K562 (cell line): ENCODE data around the gene NOLC1. TPM values are rescaled to one million over a fixed set of nuclear protein-coding genes. Genes with fewer than 3 reads are reported as not detected.
A peak's percentile ranks its signal among the peaks of the same experiment; 100 is the strongest.

Experiments
- ATAC-seq: fragments of 200-7000 bp; cut with Tn5 transposase; 3 replicates; pipeline ENCODE4 v1.9.1; 2020; ENCODE audit warnings: moderate library complexity
- BruUV-seq: library from RNA; stranded (reverse); fragments of 400-500 nt; replicated peaks from 2 replicates; lab custom pipeline; 2021; lab: Mats Ljungman, UMichigan
- CTCF ChIA-PET: fragments of 300-600 bp; formaldehyde crosslinking; extraction: SDS; loops from one replicate; lab custom pipeline; 2021; ENCODE audit warnings: low intra/inter-chr PET ratio; lab: Yijun Ruan, JAX
- POLR2A ChIA-PET: fragments of 300-600, 350-650 bp; sonication (Branson Sonifier 250); formaldehyde crosslinking; extraction: SDS; loops from one replicate; lab custom pipeline; 2021; ENCODE audit warnings: antibody characterized with exemption, inconsistent platforms; lab: Yijun Ruan, JAX
- DNase-seq, 4 experiments: peaks; one replicate each; pipeline versions ENCODE4 v3.0.0 to v3.0.0-alpha.2; 2011 to 2018; ENCODE audit warnings: low spot score in 3 of 4, mixed read lengths in 3 of 4; ENCODE audit errors: extremely low read depth in 1 of 4
- FAIRE-seq: peaks from 2 replicates; lab custom pipeline; 2011; peaks lifted over from hg19 to GRCh38; lab: Jason Lieb, UNC
- H2AFZ ChIP-seq: 2 replicates; pipeline ENCODE4 v1.6.0; 2011; ENCODE audit warnings: low read depth, low read length, control low read depth, inconsistent platforms
- H3K27ac ChIP-seq: fragments of 200-600 bp; 3 replicates; pipeline ENCODE4 v1.8.0; 2011; ENCODE audit warnings: low read depth, mild to moderate bottlenecking, control low read depth, inconsistent platforms, low read length, moderate library complexity, mixed read lengths; ENCODE audit errors: extremely low read depth
- H3K27me3 ChIP-seq, 2 experiments: fragments of 300-600 bp in 1 of 2; 2 replicates in 1 of 2; 3 replicates in 1 of 2; pipeline versions ENCODE4 v1.6.0 to v1.8.0; 2011; ENCODE audit warnings: inconsistent platforms in 2 of 2, low read length in 2 of 2, mild to moderate bottlenecking in 1 of 2, mixed read lengths in 1 of 2, moderate library complexity in 1 of 2; ENCODE audit not compliant: control insufficient read depth in 2 of 2, insufficient read depth in 2 of 2
- H3K36me3 ChIP-seq: fragments of 300-600 bp; 3 replicates; pipeline ENCODE4 v1.8.0; 2011; ENCODE audit warnings: mild to moderate bottlenecking, low read length, inconsistent platforms; ENCODE audit not compliant: control insufficient read depth, insufficient read depth
- H3K4me1 ChIP-seq, 2 experiments: fragments of 200-600 bp in 1 of 2; replicated peaks in 1 of 2; 2 replicates in 1 of 2; 3 replicates in 1 of 2; pipeline versions ENCODE4 v1.5.1 to v1.8.0; 2011; ENCODE audit warnings: inconsistent platforms in 2 of 2, low read length in 2 of 2, mild to moderate bottlenecking in 1 of 2, mixed read lengths in 1 of 2, moderate library complexity in 1 of 2; ENCODE audit not compliant: control insufficient read depth in 2 of 2, insufficient read depth in 2 of 2
- H3K4me2 ChIP-seq: 2 replicates; pipeline ENCODE4 v1.6.1; 2011; ENCODE audit warnings: low read length, control low read depth, inconsistent platforms, mixed read lengths; ENCODE audit not compliant: insufficient read depth
- H3K4me3 ChIP-seq: fragments of 200-600 bp; sonication (generic), shearing (Covaris generic); 2 replicates; pipeline ENCODE4 v1.5.1; 2016; ENCODE audit warnings: control low read depth, inconsistent platforms
- H3K79me2 ChIP-seq: fragments of 200-600 bp; 3 replicates; pipeline ENCODE4 v1.8.0; 2011; ENCODE audit warnings: low read length, inconsistent platforms; ENCODE audit not compliant: control insufficient read depth, insufficient read depth
- H3K9ac ChIP-seq, 2 experiments: 2 replicates each; pipeline versions ENCODE4 v1.6.0 to v1.6.1; 2011; ENCODE audit warnings: low read depth in 2 of 2, low read length in 2 of 2, control low read depth in 1 of 2, inconsistent platforms in 1 of 2, mild to moderate bottlenecking in 1 of 2, mixed read lengths in 1 of 2; ENCODE audit not compliant: insufficient read depth in 1 of 2
- H3K9me1 ChIP-seq: one replicate; pipeline ENCODE4 v1.6.0; 2011; ENCODE audit warnings: inconsistent platforms, mild to moderate bottlenecking, low read length, moderate library complexity; ENCODE audit not compliant: control insufficient read depth, insufficient read depth
- H3K9me3 ChIP-seq: replicated peaks from 2 replicates; pipeline ENCODE4 v1.5.1; 2011; ENCODE audit warnings: low read depth, low read length, inconsistent platforms; ENCODE audit not compliant: control insufficient read depth, insufficient read depth
- H4K20me1 ChIP-seq: replicated peaks from 2 replicates; pipeline ENCODE4 v1.6.1; 2011; ENCODE audit warnings: low read length, inconsistent platforms, mixed read lengths; ENCODE audit not compliant: control insufficient read depth, insufficient read depth
- CREB1 ChIP-seq, 2 experiments: sonication (generic) in 1 of 2; formaldehyde crosslinking in 1 of 2; IDR thresholded peaks; 2 replicates each; pipeline versions ENCODE4 v1.6.1 to v1.8.0; 2012 to 2022; ENCODE audit warnings: inconsistent platforms in 1 of 2, mild to moderate bottlenecking in 1 of 2, missing genetic modification reagents in 1 of 2, moderate library complexity in 1 of 2
- HIVEP1 ChIP-seq: fragments of 250-450 bp; sonication (Bioruptor Pico); IDR thresholded peaks from 2 replicates; pipeline ENCODE4 v1.4.0; 2020; ENCODE audit warnings: mild to moderate bottlenecking
- KDM5B ChIP-seq: fragments of 200-600 bp; sonication (generic); IDR thresholded peaks from 2 replicates; pipeline ENCODE4 v1.6.1; 2012; ENCODE audit warnings: low read depth, mild to moderate bottlenecking, moderate library complexity, low read length, control low read depth, inconsistent platforms; ENCODE audit not compliant: insufficient replicate concordance
- NCOA4 ChIP-seq: fragments of 450-650 bp; IDR thresholded peaks from 2 replicates; pipeline ENCODE4 v1.6.1; 2018; ENCODE audit warnings: mild to moderate bottlenecking; ENCODE audit not compliant: partially characterized antibody
- NRF1 ChIP-seq, 2 experiments: fragments of 450-650 bp; IDR thresholded peaks in 1 of 2; conservative IDR thresholded peaks in 1 of 2; 2 replicates each; pipeline ENCODE4 v1.6.1; 2014; ENCODE audit warnings: mild to moderate bottlenecking in 2 of 2
- PHF21A ChIP-seq: fragments of 450-650 bp; IDR thresholded peaks from 2 replicates; pipeline ENCODE4 v1.6.1; 2017; ENCODE audit warnings: low read depth, borderline replicate concordance
- SREBF1 ChIP-seq: fragments of 150-350 bp; IDR thresholded peaks from 2 replicates; pipeline ENCODE4 v1.6.1; 2014; ENCODE audit warnings: antibody characterized with exemption, low read depth, low read length, borderline replicate concordance
- TAF7 ChIP-seq: fragments of 450-650 bp; IDR thresholded peaks from 2 replicates; pipeline ENCODE4 v1.6.1; 2016; ENCODE audit warnings: missing genetic modification characterization, missing compliant biosample characterization
- ZNF143 ChIP-seq: sonication (generic); formaldehyde crosslinking; IDR thresholded peaks from 2 replicates; pipeline ENCODE4 v1.9.0; 2022; ENCODE audit warnings: mild to moderate bottlenecking, missing genetic modification reagents
- ZNF165 ChIP-seq: fragments of 250-450 bp; sonication (Bioruptor Pico); IDR thresholded peaks from 2 replicates; pipeline ENCODE4 v1.4.0; 2020; ENCODE audit warnings: borderline replicate concordance
- ZNF436 ChIP-seq: fragments of 250-450, 450-650 bp; sonication (Bioruptor Pico); formaldehyde crosslinking; IDR thresholded peaks from 2 replicates; pipeline ENCODE4 v1.7.0; 2020; ENCODE audit warnings: mild to moderate bottlenecking
- ZNF592 ChIP-seq: fragments of 450-650 bp; IDR thresholded peaks from 2 replicates; pipeline ENCODE4 v1.6.1; 2017; ENCODE audit warnings: antibody characterized with exemption, mild to moderate bottlenecking
- ZZZ3 ChIP-seq: fragments of 450-650 bp; IDR thresholded peaks from 2 replicates; pipeline ENCODE4 v1.6.1; 2016; ENCODE audit warnings: antibody characterized with exemption, mild to moderate bottlenecking, moderate library complexity
- WGBS: fragments of 100-300 bp; shearing (Covaris generic); methylation state at CpG from one replicate; pipeline ENCODE4 v1.1.6; 2016; ENCODE audit warnings: low coverage, mixed read lengths; ENCODE audit not compliant: insufficient coverage; ENCODE audit errors: missing lambda C conversion rate; 5-methylcytosine and 5-hydroxymethylcytosine counted together
- in situ Hi-C: fragments of 300-500 bp; cut with MboI; formaldehyde crosslinking; loops from 4 replicates; pipeline ENCODE4 v1.15.0; 2018; ENCODE audit warnings: inconsistent platforms, mixed read lengths
- intact Hi-C: fragments of 100-400 bp; cut with micrococcal nuclease; formaldehyde crosslinking; loops from 2 replicates; pipeline ENCODE4 v1.14.2; 2022
- polyA plus RNA-seq, 8 experiments: library from polyadenylated mRNA; depleted of rRNA in 4 of 8; stranded (reverse) in 5 of 8; unstranded in 3 of 8; fragments of >200 nt; fragmentation: Nextera tagmentation in 2 of 8; fragmentation: Illumina TruSeq in 1 of 8; extraction: Ambion mirVana in 2 of 8; extraction: Trizol in 1 of 8; gene quantifications; 2 replicates each; pipeline versions ENCODE4 v1.2.1 to v1.2.3, GENCODE V29; 2011 to 2014; ENCODE audit warnings: inconsistent platforms in 1 of 8, missing spikeins in 1 of 8
- total RNA-seq, 7 experiments: library from RNA; depleted of rRNA in 6 of 7; stranded (reverse); fragments of >200 nt in 6 of 7; fragmentation: Illumina TruSeq in 2 of 7; extraction: Trizol in 2 of 7; gene quantifications; 2 replicates each; pipeline versions ENCODE4 v1.2.1 to v1.2.3, GENCODE V29; 2011 to 2021; ENCODE audit warnings: low replicate concordance in 1 of 7

NOLC1 gene
- total and polyA plus RNA-seq, 9 of the 15 experiments (the other 6 are each of a cell fraction or from before 2014, with no cell fraction given): 102 to 310 (median 165) TPM

- TF ChIP-seq TAF7 (tag): no peak
- TF ChIP-seq KDM5B: no peak
Measured at GRCh38 chr10:102119417-102120141, 32.6 kb upstream of the NOLC1 start (continued).

- peak within 1 kb of the TSS; percentile 87 for H2AFZ ChIP-seq
- no peaks in the 10 kb centered on the region for H3K27me3 ChIP-seq
- peak; percentile 85 for ATAC-seq
- H3K4me2 ChIP-seq: peak within 1 kb of the TSS; percentile 91
- CTCF ChIA-PET: interaction anchor here (0.6 kb wide), 1 partner anchor 9 kb away, joined by 3 read pairs; no protein-coding TSS in a partner anchor
- 0 out of 3 replicates have a peak, but pooled peaks cover 2% of the 10 kb centered on the region for H3K36me3 ChIP-seq
- H3K4me1 ChIP-seq: peaks cover 34 to 48% of the 10 kb centered on the region in 2 experiments
- H3K9me3 ChIP-seq: no peaks in the 10 kb centered on the region
- BruUV-seq: TSS peak; percentile 79
- 2% methylated on average over 33 of the region's 104 CpGs for WGBS
- DNase-seq: peak; percentile 68 to 87 (median 76)
- no peaks in the 10 kb centered on the region for H4K20me1 ChIP-seq
- POLR2A ChIA-PET: no interaction called here
- in situ Hi-C loops (no loop called here), intact Hi-C loops (no loop called here)
- peak within 1 kb of the TSS; percentile 83 for H3K4me3 ChIP-seq
- no peaks in the 10 kb centered on the region for H3K9me1 ChIP-seq
- peak within 1 kb of the TSS; percentile 83 to 95 for H3K9ac ChIP-seq
- peak within 1 kb of the TSS; percentile 90 for H3K27ac ChIP-seq
- FAIRE-seq: peak; percentile 69
- H3K79me2 ChIP-seq: peaks cover 59% of the 10 kb centered on the region
- no peak for TF ChIP-seq ZNF436 (CRISPR knock-in tag)
- TF ChIP-seq ZNF143 (CRISPR knock-in tag): no peak
- TF ChIP-seq ZZZ3: no peak
- no peak for TF ChIP-seq ZNF165 (CRISPR knock-in tag)
- TF ChIP-seq CREB1 (IDR thresholded peaks at IDR 0.05): peak; percentile 79
- TF ChIP-seq CREB1 (CRISPR knock-in tag; IDR thresholded peaks at IDR 0.05): peak; percentile 69
- TF ChIP-seq PHF21A: no peak
- no peak for TF ChIP-seq NCOA4
- no peak for TF ChIP-seq HIVEP1 (CRISPR knock-in tag)
- 0 out of 2 replicates have a peak, but pooled peaks have one; percentile 18 for TF ChIP-seq ZNF592
- peak; percentile 86 to 87 for TF ChIP-seq NRF1 (conservative IDR thresholded peaks at IDR 0.05 in 1 of 2, IDR thresholded peaks at IDR 0.05 in 1 of 2)
- no peak for TF ChIP-seq SREBF1
Measured at GRCh38 chr10:102120142-102120990, 31.8 kb upstream of the NOLC1 start, which contains the start of gene LDB1. Gene LDB1, minus strand, starts transcription at chr10:102120368. Its CDS starts 258 bp downstream, at chr10:102120110.
